H1 (cell line): Measurements from ENCODE around the gene SIRT6. TPM values are rescaled to one million over a fixed set of nuclear protein-coding genes. Genes with fewer than 3 reads are reported as not detected.

ENCODE experiments used
- CTCF ChIA-PET: fragments of 300-600 bp; sonication (Branson Sonifier 250); formaldehyde crosslinking; loops from one replicate; lab custom pipeline; 2021; ENCODE audit not compliant: partially characterized antibody; lab: Charles Lee
- POLR2A ChIA-PET: fragments of 300-600 bp; sonication (Branson Sonifier 250); formaldehyde crosslinking; loops from one replicate; lab custom pipeline; 2021; ENCODE audit warnings: inconsistent platforms; ENCODE audit not compliant: partially characterized antibody; lab: Charles Lee
- DNase-seq, 2 experiments: peaks; one replicate each; pipeline versions ENCODE4 v3.0.0 to v3.0.0-alpha.2; 2010 to 2022; ENCODE audit warnings: low spot score in 2 of 2, low read depth in 1 of 2, mixed read lengths in 1 of 2
- FAIRE-seq: peaks from 2 replicates; lab custom pipeline; 2011; peaks lifted over from hg19 to GRCh38; lab: Jason Lieb, UNC
- H2AFZ ChIP-seq: 2 replicates; pipeline ENCODE4 v1.8.1; 2012; ENCODE audit warnings: low read length, inconsistent platforms
- H2AK5ac ChIP-seq: 2 replicates; pipeline ENCODE4 v1.6.1; 2013; ENCODE audit warnings: low read depth, low read length
- H2BK120ac ChIP-seq: replicated peaks from 2 replicates; pipeline ENCODE3; 2013; ENCODE audit warnings: low read depth, low read length, inconsistent platforms
- H2BK12ac ChIP-seq: 2 replicates; pipeline ENCODE4 v1.6.1; 2013; ENCODE audit warnings: low read depth, low read length
- H2BK15ac ChIP-seq: 2 replicates; pipeline ENCODE4 v1.6.1; 2013; ENCODE audit warnings: low read length
- H2BK20ac ChIP-seq: 2 replicates; pipeline ENCODE4 v1.6.1; 2013; ENCODE audit warnings: low read length
- H2BK5ac ChIP-seq: 2 replicates; pipeline ENCODE4 v1.6.1; 2013; ENCODE audit warnings: low read depth, low read length
- H3K14ac ChIP-seq: 2 replicates; pipeline ENCODE4 v1.6.1; 2013; ENCODE audit warnings: inconsistent platforms; ENCODE audit not compliant: insufficient read length
- H3K18ac ChIP-seq: 2 replicates; pipeline ENCODE4 v1.6.1; 2013; ENCODE audit warnings: low read length; ENCODE audit errors: extremely low read depth
- H3K23ac ChIP-seq: 2 replicates; pipeline ENCODE4 v1.6.1; 2013; ENCODE audit warnings: inconsistent platforms; ENCODE audit not compliant: insufficient read length
- H3K23me2 ChIP-seq: 2 replicates; pipeline ENCODE4 v1.6.1; 2013; ENCODE audit warnings: low read depth, low read length
- H3K27ac ChIP-seq: 2 replicates; pipeline ENCODE4 v1.6.1; 2011; ENCODE audit warnings: low read depth, low read length, inconsistent platforms
- H3K27me3 ChIP-seq, 4 experiments: replicated peaks in 1 of 4; 1 replicate in 1 of 4; 2 replicates in 3 of 4; pipeline versions ENCODE4 v1.6.1 to v1.8.1; 2011 to 2013; ENCODE audit warnings: low read length in 3 of 4, mild to moderate bottlenecking in 3 of 4, inconsistent platforms in 2 of 4, mixed read lengths in 2 of 4, moderate library complexity in 1 of 4; ENCODE audit not compliant: control insufficient read depth in 3 of 4, insufficient read depth in 3 of 4; ENCODE audit errors: extremely low read depth in 1 of 4
- H3K36me3 ChIP-seq, 4 experiments: 2 replicates each; pipeline versions ENCODE4 v1.6.1 to v1.8.1; 2011 to 2013; ENCODE audit warnings: mild to moderate bottlenecking in 4 of 4, low read length in 3 of 4, moderate library complexity in 2 of 4, control low read depth in 1 of 4, inconsistent platforms in 1 of 4; ENCODE audit not compliant: insufficient read depth in 4 of 4, control insufficient read depth in 2 of 4
- H3K4ac ChIP-seq: replicated peaks from 2 replicates; pipeline ENCODE3; 2013; ENCODE audit warnings: low read length, low read depth, mixed read lengths, inconsistent platforms; ENCODE audit not compliant: insufficient read length
- H3K4me1 ChIP-seq, 4 experiments: replicated peaks in 1 of 4; 1 replicate in 1 of 4; 2 replicates in 3 of 4; pipeline versions ENCODE4 v1.6.1 to v1.8.1; 2011 to 2013; ENCODE audit warnings: low read length in 3 of 4, inconsistent platforms in 2 of 4, mixed read lengths in 1 of 4; ENCODE audit not compliant: insufficient read depth in 4 of 4, control insufficient read depth in 3 of 4
- H3K4me2 ChIP-seq, 2 experiments: 2 replicates each; pipeline versions ENCODE4 v1.6.1 to v1.8.1; 2011 to 2013; ENCODE audit warnings: low read depth in 2 of 2, low read length in 2 of 2, control low read depth in 1 of 2, inconsistent platforms in 1 of 2, mild to moderate bottlenecking in 1 of 2; ENCODE audit not compliant: insufficient read depth in 1 of 2
- H3K4me3 ChIP-seq, 4 experiments: fragments of 200-600, 300-600 bp in 1 of 4; sonication (generic), shearing (Covaris generic), sonication (Bioruptor Twin) in 1 of 4; 2 replicates each; pipeline versions ENCODE4 v1.5.1 to v1.8.1; 2011 to 2016; ENCODE audit warnings: low read length in 4 of 4, low read depth in 3 of 4, control low read depth in 2 of 4, inconsistent platforms in 2 of 4, mild to moderate bottlenecking in 2 of 4, mixed read lengths in 1 of 4, moderate library complexity in 1 of 4; ENCODE audit not compliant: insufficient read depth in 2 of 4; ENCODE audit errors: extremely low read depth in 1 of 4
- H3K56ac ChIP-seq: replicated peaks from 2 replicates; pipeline ENCODE3; 2013; ENCODE audit warnings: low read depth, mild to moderate bottlenecking, mixed read lengths, low read length, inconsistent platforms; ENCODE audit not compliant: insufficient read length
- H3K79me1 ChIP-seq: 2 replicates; pipeline ENCODE4 v1.6.1; 2013; ENCODE audit warnings: low read depth, low read length, control low read depth
- H3K79me2 ChIP-seq, 2 experiments: 2 replicates each; pipeline versions ENCODE4 v1.6.1 to v1.8.1; 2012 to 2013; ENCODE audit warnings: low read length in 2 of 2, mild to moderate bottlenecking in 2 of 2, inconsistent platforms in 1 of 2; ENCODE audit not compliant: insufficient read depth in 2 of 2, control insufficient read depth in 1 of 2
- H3K9ac ChIP-seq, 4 experiments: replicated peaks in 1 of 4; 1 replicate in 1 of 4; 2 replicates in 3 of 4; pipeline versions ENCODE4 v1.6.1 to v1.8.1; 2011 to 2013; ENCODE audit warnings: low read depth in 3 of 4, low read length in 3 of 4, control low read depth in 2 of 4, mild to moderate bottlenecking in 2 of 4, moderate library complexity in 2 of 4, inconsistent platforms in 1 of 4; ENCODE audit errors: extremely low read depth in 1 of 4
- H3K9me3 ChIP-seq, 2 experiments: 2 replicates each; pipeline versions ENCODE4 v1.6.1 to v1.8.1; 2012 to 2013; ENCODE audit warnings: mild to moderate bottlenecking in 2 of 2, moderate library complexity in 2 of 2, control low read depth in 1 of 2, inconsistent platforms in 1 of 2, low read depth in 1 of 2, low read length in 1 of 2, mixed read lengths in 1 of 2; ENCODE audit not compliant: insufficient read depth in 2 of 2
- H4K20me1 ChIP-seq, 2 experiments: replicated peaks in 1 of 2; 2 replicates each; pipeline versions ENCODE3 to v1.8.1; 2011 to 2013; ENCODE audit warnings: inconsistent platforms in 2 of 2, low read length in 2 of 2, mild to moderate bottlenecking in 1 of 2; ENCODE audit not compliant: insufficient read depth in 2 of 2, control insufficient read depth in 1 of 2
- H4K5ac ChIP-seq: 2 replicates; pipeline ENCODE4 v1.6.1; 2013; ENCODE audit warnings: low read length, low read depth, mixed read lengths, inconsistent platforms; ENCODE audit not compliant: insufficient read length
- H4K8ac ChIP-seq: 2 replicates; pipeline ENCODE4 v1.8.0; 2013; ENCODE audit warnings: mild to moderate bottlenecking, moderate library complexity, low read length, inconsistent platforms; ENCODE audit not compliant: insufficient read depth; ENCODE audit errors: extremely low read depth
- H4K91ac ChIP-seq: replicated peaks from 2 replicates; pipeline ENCODE3; 2013; ENCODE audit warnings: low read length, mixed read lengths, inconsistent platforms; ENCODE audit not compliant: insufficient read length
- CTBP2 ChIP-seq: IDR thresholded peaks from 2 replicates; pipeline ENCODE4 v1.7.0; 2011; ENCODE audit warnings: borderline replicate concordance, mild to moderate bottlenecking, moderate library complexity, mixed read lengths, low read length; ENCODE audit not compliant: insufficient read depth, insufficient read length
- GTF2F1 ChIP-seq: IDR thresholded peaks from 2 replicates; pipeline ENCODE4 v1.6.1; 2012; ENCODE audit warnings: low read depth, low read length, improper control_type of control experiment, borderline replicate concordance
- MAX ChIP-seq: IDR thresholded peaks from 2 replicates; pipeline ENCODE4 v1.6.1; 2012; ENCODE audit warnings: inconsistent platforms
- SIRT6 ChIP-seq: IDR thresholded peaks from one replicate; pipeline ENCODE4 v1.7.1; 2012; ENCODE audit warnings: low read length, inconsistent platforms
- SP2 ChIP-seq: IDR thresholded peaks from 2 replicates; pipeline ENCODE4 v1.6.1; 2012; ENCODE audit warnings: mild to moderate bottlenecking, low read length, inconsistent platforms
- TEAD4 ChIP-seq: IDR thresholded peaks from 2 replicates; pipeline ENCODE4 v1.6.1; 2012; ENCODE audit warnings: low read depth, low read length, inconsistent platforms, mixed read lengths
- WGBS, 2 experiments: shearing (Covaris generic) in 1 of 2; methylation state at CpG; one replicate each; pipeline versions ENCODE4 v1.1.6 to v1.1.7; 2013 to 2015; ENCODE audit warnings: low lambda C conversion rate in 2 of 2, mixed read lengths in 2 of 2, inconsistent platforms in 1 of 2, low coverage in 1 of 2, missing lambda C conversion rate in 1 of 2; ENCODE audit not compliant: insufficient replicate concordance in 2 of 2, insufficient coverage in 1 of 2, insufficient read length in 1 of 2; ENCODE audit errors: extremely low coverage in 1 of 2, missing lambda C conversion rate in 1 of 2; 5-methylcytosine and 5-hydroxymethylcytosine counted together
- polyA plus RNA-seq, 7 experiments: library from polyadenylated mRNA; depleted of rRNA in 3 of 7; stranded (reverse) in 5 of 7; unstranded in 2 of 7; fragments of >200 nt in 5 of 7; fragments of 200-250 nt in 2 of 7; gene quantifications; 1 replicate in 5 of 7; 2 replicates in 1 of 7; 4 replicates in 1 of 7; pipeline versions ENCODE4 v1.2.1 to v1.2.3, GENCODE V29; 2011 to 2013; ENCODE audit warnings: missing spikeins in 2 of 7, mixed read lengths in 2 of 7
- total RNA-seq: library from RNA; stranded (reverse); fragmentation: NEBNext Ultra II Directional; extraction: Animal tissue kit (Norgen Biotek cat#: 25700); gene quantifications from 2 replicates; pipeline ENCODE4 v1.2.1, GENCODE V29; 2021

Gene SIRT6
- total and polyA plus RNA-seq, 2 of the 8 experiments (the other 6 are each of a cell fraction or from before 2014, with no cell fraction given), result 25.2 to 27.0 TPM

- Histone ChIP-seq H3K79me1 (no peaks in the 10 kb centered on the region), H2BK20ac (0 out of 2 replicates have a peak overlapping the region, but pooled peaks have one; percentile 61), H2BK120ac (no peak overlapping the region), H3K9me3 (no peaks in the 10 kb centered on the region), H2BK5ac (peak overlapping the region; percentile 52; the same call in 1 of the 2 replicates), H2AFZ (peak overlapping the region; percentile 24; the same call in 1 of the 2 replicates), H3K23me2 (no peaks in the 10 kb centered on the region; the same call in 1 of the 2 replicates), H2BK12ac (peak overlapping the region; percentile 50; the same call in 1 of the 2 replicates), H3K27ac (no peak overlapping the region), H3K23ac (no peak overlapping the region), H3K56ac (no peak overlapping the region), H4K91ac (peak overlapping the region; percentile 73), H3K4ac (peak overlapping the region; percentile 60), H3K4me2 (peak overlapping the region; percentile 1 to 58; a peak in 3 of 4 replicates), H4K5ac (no peak overlapping the region), H4K8ac (no peak overlapping the region), H3K9ac (no peak overlapping the region), H3K4me3 (peak overlapping the region in 3 of 4 experiments; percentile 11 to 38 (median 20); a peak in 4 of 8 replicates), H3K36me3 (no peaks in the 10 kb centered on the region), H3K4me1 (peaks cover 0 to 7% (median 3%) of the 10 kb centered on the region in 4 experiments; a peak in 3 of 7 replicates), H3K27me3 (no peaks in the 10 kb centered on the region), H2AK5ac (peak overlapping the region; percentile 39; the same call in 1 of the 2 replicates), H3K18ac (no peak overlapping the region), H3K79me2 (no peaks in the 10 kb centered on the region), H3K14ac (no peak overlapping the region), H4K20me1 (no peaks in the 10 kb centered on the region), H2BK15ac (peak overlapping the region; percentile 19; the same call in 1 of the 2 replicates)
- DNase-seq (no peak), FAIRE-seq (no peak)
- ChIA-PET POLR2A (no interaction called here), CTCF (no interaction called here)
- 76% methylated on average over 2 of the region's 2 CpGs; no CpG with 5 or more reads in 1 of the 2 experiments for WGBS, 2 experiments
- TF ChIP-seq GTF2F1, result no peak
- no peak for TF ChIP-seq SIRT6
- no peak for TF ChIP-seq MAX
- no peak for TF ChIP-seq CTBP2
- TF ChIP-seq TEAD4, result no peak
- TF ChIP-seq SP2, result no peak
Observed at GRCh38 chr19:4228765-4229178, 46.4 kb upstream of the SIRT6 start.
